GM12878 (cell line): Measurements from ENCODE around the gene EAF1. TPM values are rescaled to one million over a fixed set of nuclear protein-coding genes. Genes with fewer than 3 reads are reported as not detected.

Source experiments
- ATF7 ChIP-seq: fragments of 450-650 bp; IDR thresholded peaks from 2 replicates; pipeline ENCODE4 v1.6.1; 2016; ENCODE audit warnings: low read depth, mild to moderate bottlenecking
- EED ChIP-seq: sonication (generic); IDR thresholded peaks from 2 replicates; pipeline ENCODE4 v1.6.1; 2016; ENCODE audit warnings: antibody characterized with exemption, low read depth
- EGR1 ChIP-seq, 2 experiments: IDR thresholded peaks; 1 replicate in 1 of 2; 2 replicates in 1 of 2; pipeline ENCODE4 v1.6.1; 2011 to 2012; ENCODE audit warnings: low read depth in 2 of 2, low read length in 2 of 2, borderline replicate concordance in 1 of 2, mild to moderate bottlenecking in 1 of 2, moderate library complexity in 1 of 2
- HDGF ChIP-seq: fragments of 450-650 bp; IDR thresholded peaks from 2 replicates; pipeline ENCODE4 v1.6.1; 2016; ENCODE audit warnings: antibody characterized with exemption
- KLF5 ChIP-seq: fragments of 450-650 bp; IDR thresholded peaks from 2 replicates; pipeline ENCODE4 v1.6.1; 2014; ENCODE audit warnings: mild to moderate bottlenecking; ENCODE audit not compliant: partially characterized antibody
- MEF2A ChIP-seq: IDR thresholded peaks from 2 replicates; pipeline ENCODE4 v1.6.1; 2011; ENCODE audit warnings: low read depth, mild to moderate bottlenecking, low read length, moderate library complexity; ENCODE audit not compliant: insufficient read depth
- MEF2B ChIP-seq: fragments of 450-650 bp; IDR thresholded peaks from 2 replicates; pipeline ENCODE4 v1.6.1; 2018; ENCODE audit warnings: mild to moderate bottlenecking, moderate library complexity; ENCODE audit not compliant: partially characterized antibody, poor library complexity, severe bottlenecking
- MTA3 ChIP-seq: IDR thresholded peaks from 2 replicates; pipeline ENCODE4 v1.6.1; 2012; ENCODE audit warnings: low read length, inconsistent platforms, borderline replicate concordance
- POU2F2 ChIP-seq: IDR thresholded peaks from 3 replicates; pipeline ENCODE4 v1.6.1; 2011; ENCODE audit warnings: low read depth, mild to moderate bottlenecking, low read length, borderline replicate concordance
- RAD21 ChIP-seq: IDR thresholded peaks from 2 replicates; pipeline ENCODE4 v1.6.1; 2011; ENCODE audit warnings: mild to moderate bottlenecking, low read depth, low read length, moderate library complexity; ENCODE audit not compliant: insufficient read depth
- RUNX3 ChIP-seq: IDR thresholded peaks from 2 replicates; pipeline ENCODE4 v1.6.1; 2012; ENCODE audit warnings: low read length, inconsistent platforms
- SMARCA5 ChIP-seq: fragments of 450-650 bp; IDR thresholded peaks from 2 replicates; pipeline ENCODE4 v1.6.1; 2017; ENCODE audit warnings: mild to moderate bottlenecking
- STAT3 ChIP-seq: IDR thresholded peaks from 2 replicates; pipeline ENCODE4 v1.6.1; 2011; ENCODE audit warnings: low read depth, low read length, improper control_type of control experiment
- ZBED1 ChIP-seq: IDR thresholded peaks from 2 replicates; pipeline ENCODE4 v1.6.1; 2016; ENCODE audit warnings: borderline replicate concordance
- polyA plus RNA-seq, 11 experiments: library from polyadenylated mRNA; depleted of rRNA in 4 of 11; unstranded in 6 of 11; stranded (reverse) in 5 of 11; fragments of >200 nt; fragmentation: Nextera tagmentation in 4 of 11; fragmentation: Illumina TruSeq in 1 of 11; extraction: Ambion mirVana in 4 of 11; extraction: Trizol in 1 of 11; gene quantifications; 1 replicate in 1 of 11; 2 replicates in 10 of 11; pipeline versions ENCODE4 v1.2.1 to v1.2.3, GENCODE V29; 2011 to 2016; ENCODE audit warnings: inconsistent platforms in 2 of 11, missing spikeins in 2 of 11, low read depth in 1 of 11
- total RNA-seq, 4 experiments: library from RNA; depleted of rRNA in 3 of 4; stranded (reverse); fragments of >200 nt in 3 of 4; fragmentation: Illumina TruSeq in 1 of 4; extraction: Trizol in 1 of 4; gene quantifications; 2 replicates each; pipeline versions ENCODE4 v1.2.1 to v1.2.3, GENCODE V29; 2013 to 2021
- TF ChIP-seq, protein P1 (sequence below): IDR thresholded peaks from 2 replicates; pipeline ENCODE4 v1.6.1; 2012; ENCODE audit warnings: low read length, inconsistent platforms
- TF ChIP-seq, protein P2 (sequence below): fragments of 450-650 bp; IDR thresholded peaks from 2 replicates; pipeline ENCODE4 v1.6.1; 2016; ENCODE audit warnings: mild to moderate bottlenecking, moderate library complexity, borderline replicate concordance
- TF ChIP-seq, protein P3 (sequence below): fragments of 450-650 bp; IDR thresholded peaks from 2 replicates; pipeline ENCODE4 v1.6.1; 2017; ENCODE audit warnings: low read depth, mild to moderate bottlenecking, moderate library complexity

Gene EAF1
- total and polyA plus RNA-seq, 10 of the 15 experiments (the other 5 are each of a cell fraction or from before 2014, with no cell fraction given), result 6.8 to 21.6 (median 15.6) TPM

DNA sequence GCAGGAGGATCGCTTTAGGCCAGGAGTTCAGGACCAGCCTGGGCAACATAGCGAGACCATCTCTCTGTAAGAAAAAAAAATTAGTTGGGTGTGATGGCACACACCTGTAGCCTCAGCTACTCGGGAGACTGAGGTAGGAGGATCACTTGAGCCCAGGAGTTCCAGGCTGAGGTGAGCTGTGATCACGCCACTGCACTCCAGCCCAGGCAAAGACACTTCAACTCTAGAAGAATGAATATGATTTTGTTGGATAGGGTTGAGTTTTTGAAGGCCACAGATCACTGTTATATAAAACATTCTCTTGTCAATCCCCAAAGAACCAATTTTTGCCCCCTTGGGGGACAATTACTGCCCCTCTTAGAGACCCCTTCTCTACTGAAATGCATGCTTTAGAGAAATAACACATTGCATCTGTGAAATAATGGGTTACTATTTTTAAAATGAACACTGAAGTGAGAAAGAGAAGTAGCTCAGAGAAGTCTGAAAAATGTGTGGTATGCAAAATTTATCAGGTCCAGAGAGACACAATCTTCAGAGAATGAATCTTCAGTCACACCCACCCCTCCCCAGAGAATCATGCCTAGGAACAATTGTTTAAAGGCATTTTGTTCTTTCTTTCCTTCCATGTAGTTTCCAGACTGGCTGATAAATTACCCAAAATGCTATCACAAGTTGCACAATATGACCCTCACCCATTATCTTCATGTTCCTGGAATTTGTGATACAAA lies 42.7 kb upstream of the EAF1 start (continued):
- TF ChIP-seq, protein P1, sequence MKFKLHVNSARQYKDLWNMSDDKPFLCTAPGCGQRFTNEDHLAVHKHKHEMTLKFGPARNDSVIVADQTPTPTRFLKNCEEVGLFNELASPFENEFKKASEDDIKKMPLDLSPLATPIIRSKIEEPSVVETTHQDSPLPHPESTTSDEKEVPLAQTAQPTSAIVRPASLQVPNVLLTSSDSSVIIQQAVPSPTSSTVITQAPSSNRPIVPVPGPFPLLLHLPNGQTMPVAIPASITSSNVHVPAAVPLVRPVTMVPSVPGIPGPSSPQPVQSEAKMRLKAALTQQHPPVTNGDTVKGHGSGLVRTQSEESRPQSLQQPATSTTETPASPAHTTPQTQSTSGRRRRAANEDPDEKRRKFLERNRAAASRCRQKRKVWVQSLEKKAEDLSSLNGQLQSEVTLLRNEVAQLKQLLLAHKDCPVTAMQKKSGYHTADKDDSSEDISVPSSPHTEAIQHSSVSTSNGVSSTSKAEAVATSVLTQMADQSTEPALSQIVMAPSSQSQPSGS, result peak; percentile 60; the same call in 1 of the 2 replicates
- TF ChIP-seq RAD21 (0 out of 2 replicates have a peak, but pooled peaks have one; percentile 1), POU2F2 (peak; percentile 92; the same call in 2 of the 3 replicates), MEF2B (peak; percentile 98), HDGF (no peak), EED (no peak), MEF2A (peak; percentile 91), ZBED1 (peak; percentile 74), KLF5 (no peak), ATF7 (peak; percentile 75), SMARCA5 (peak; percentile 42; the same call in 1 of the 2 replicates), EGR1 (IDR thresholded peaks at IDR 0.05; ENCODE audit: borderline replicate concordance in 1 of 2, low read depth in 2 of 2, low read length in 2 of 2) (no peak), MTA3 (no peak), STAT3 (0 out of 2 replicates have a peak, but pooled peaks have one; percentile 44), RUNX3 (peak; percentile 74)
- TF ChIP-seq, protein P2, sequence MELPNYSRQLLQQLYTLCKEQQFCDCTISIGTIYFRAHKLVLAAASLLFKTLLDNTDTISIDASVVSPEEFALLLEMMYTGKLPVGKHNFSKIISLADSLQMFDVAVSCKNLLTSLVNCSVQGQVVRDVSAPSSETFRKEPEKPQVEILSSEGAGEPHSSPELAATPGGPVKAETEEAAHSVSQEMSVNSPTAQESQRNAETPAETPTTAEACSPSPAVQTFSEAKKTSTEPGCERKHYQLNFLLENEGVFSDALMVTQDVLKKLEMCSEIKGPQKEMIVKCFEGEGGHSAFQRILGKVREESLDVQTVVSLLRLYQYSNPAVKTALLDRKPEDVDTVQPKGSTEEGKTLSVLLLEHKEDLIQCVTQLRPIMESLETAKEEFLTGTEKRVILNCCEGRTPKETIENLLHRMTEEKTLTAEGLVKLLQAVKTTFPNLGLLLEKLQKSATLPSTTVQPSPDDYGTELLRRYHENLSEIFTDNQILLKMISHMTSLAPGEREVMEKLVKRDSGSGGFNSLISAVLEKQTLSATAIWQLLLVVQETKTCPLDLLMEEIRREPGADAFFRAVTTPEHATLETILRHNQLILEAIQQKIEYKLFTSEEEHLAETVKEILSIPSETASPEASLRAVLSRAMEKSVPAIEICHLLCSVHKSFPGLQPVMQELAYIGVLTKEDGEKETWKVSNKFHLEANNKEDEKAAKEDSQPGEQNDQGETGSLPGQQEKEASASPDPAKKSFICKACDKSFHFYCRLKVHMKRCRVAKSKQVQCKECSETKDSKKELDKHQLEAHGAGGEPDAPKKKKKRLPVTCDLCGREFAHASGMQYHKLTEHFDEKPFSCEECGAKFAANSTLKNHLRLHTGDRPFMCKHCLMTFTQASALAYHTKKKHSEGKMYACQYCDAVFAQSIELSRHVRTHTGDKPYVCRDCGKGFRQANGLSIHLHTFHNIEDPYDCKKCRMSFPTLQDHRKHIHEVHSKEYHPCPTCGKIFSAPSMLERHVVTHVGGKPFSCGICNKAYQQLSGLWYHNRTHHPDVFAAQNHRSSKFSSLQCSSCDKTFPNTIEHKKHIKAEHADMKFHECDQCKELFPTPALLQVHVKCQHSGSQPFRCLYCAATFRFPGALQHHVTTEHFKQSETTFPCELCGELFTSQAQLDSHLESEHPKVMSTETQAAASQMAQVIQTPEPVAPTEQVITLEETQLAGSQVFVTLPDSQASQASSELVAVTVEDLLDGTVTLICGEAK, result 0 out of 2 replicates have a peak, but pooled peaks have one; percentile 28
- TF ChIP-seq, protein P3, sequence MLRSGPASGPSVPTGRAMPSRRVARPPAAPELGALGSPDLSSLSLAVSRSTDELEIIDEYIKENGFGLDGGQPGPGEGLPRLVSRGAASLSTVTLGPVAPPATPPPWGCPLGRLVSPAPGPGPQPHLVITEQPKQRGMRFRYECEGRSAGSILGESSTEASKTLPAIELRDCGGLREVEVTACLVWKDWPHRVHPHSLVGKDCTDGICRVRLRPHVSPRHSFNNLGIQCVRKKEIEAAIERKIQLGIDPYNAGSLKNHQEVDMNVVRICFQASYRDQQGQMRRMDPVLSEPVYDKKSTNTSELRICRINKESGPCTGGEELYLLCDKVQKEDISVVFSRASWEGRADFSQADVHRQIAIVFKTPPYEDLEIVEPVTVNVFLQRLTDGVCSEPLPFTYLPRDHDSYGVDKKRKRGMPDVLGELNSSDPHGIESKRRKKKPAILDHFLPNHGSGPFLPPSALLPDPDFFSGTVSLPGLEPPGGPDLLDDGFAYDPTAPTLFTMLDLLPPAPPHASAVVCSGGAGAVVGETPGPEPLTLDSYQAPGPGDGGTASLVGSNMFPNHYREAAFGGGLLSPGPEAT, result peak; percentile 89
